Lung microvascular endothelial cell (primary cell): Measurements from ENCODE around the gene DCAF15. TPM values are rescaled to one million over a fixed set of nuclear protein-coding genes. Genes with fewer than 3 reads are reported as not detected.

Experiments
- DNase-seq, 2 donors: peaks; one replicate each; pipeline versions ENCODE4 v3.0.0 to v3.0.0-alpha.2; 2010; ENCODE audit warnings: low read depth in 2 of 2
- total RNA-seq: library from RNA; depleted of rRNA; stranded (reverse); fragments of >200 nt; gene quantifications from 2 replicates; pipeline ENCODE4 v1.2.1, GENCODE V29; 2014

DCAF15 gene
- total RNA-seq, 1 donor from 2014 or later, result 8.5 TPM

GRCh38 chr19:13929956-13930355 lies 22.4 kb upstream of the DCAF15 start:
- DNase-seq, result no peak

- no peak for DNase-seq
Observed at GRCh38 chr19:13930402-13930801, 21.9 kb upstream of the DCAF15 start.

- no peak for DNase-seq
Observed at GRCh38 chr19:13931391-13932148, 20.7 kb upstream of the DCAF15 start.

GRCh38 chr19:13932149-13932637 lies 20.1 kb upstream of the DCAF15 start:
- no peak for DNase-seq

- no peak for DNase-seq
Observed at GRCh38 chr19:13932911-13933393, 19.4 kb upstream of the DCAF15 start.

- no peak for DNase-seq
Observed at GRCh38 chr19:13934785-13935109, 17.6 kb upstream of the DCAF15 start.

GRCh38 chr19:13935765-13936510 lies 16.4 kb upstream of the DCAF15 start:
- DNase-seq, result no peak

GRCh38 chr19:13937479-13938300 lies 14.6 kb upstream of the DCAF15 start:
- DNase-seq, result no peak

- no peak for DNase-seq
Observed at GRCh38 chr19:13938301-13939064, 13.8 kb upstream of the DCAF15 start, which contains the start of gene PODNL1. PODNL1 (minus strand) TSS chr19:13938417; CDS start chr19:13938181, 236 bp downstream.

- DNase-seq, result no peak
Observed at GRCh38 chr19:13942023-13942684, 10.2 kb upstream of the DCAF15 start.

GRCh38 chr19:13946414-13946813 lies 5.9 kb upstream of the DCAF15 start:
- no peak for DNase-seq

GRCh38 chr19:13951043-13951442 lies 1.3 kb upstream of the DCAF15 start:
- no peak for DNase-seq

GRCh38 chr19:13951799-13952153 lies 533 bp upstream of the DCAF15 start:
- no peak for DNase-seq

GRCh38 chr19:13952931-13953531 lies 722 bp downstream of the DCAF15 start:
- DNase-seq, result peak; percentile 17 to 54

- DNase-seq, result no peak
Observed at GRCh38 chr19:13954185-13954584, 1.9 kb downstream of the DCAF15 start.

GRCh38 chr19:13955662-13956364 lies 3.5 kb downstream of the DCAF15 start:
- DNase-seq, result no peak

- DNase-seq, result no peak
Observed at GRCh38 chr19:13956365-13956744, 4.0 kb downstream of the DCAF15 start.

GRCh38 chr19:13957051-13957450 lies 4.7 kb downstream of the DCAF15 start:
- no peak for DNase-seq

- no peak for DNase-seq
Observed at GRCh38 chr19:13958043-13958442, 5.7 kb downstream of the DCAF15 start.
